Effector memory CD8-positive, alpha-beta T cell (primary cell): Measurements from ENCODE around the gene LRRC3C.
A peak's percentile ranks its signal among the peaks of the same experiment; 100 is the strongest.

Source experiments
- ATAC-seq: fragments of 150-1000 bp; cut with Tn5 transposase; replicated peaks from 2 replicates; pipeline ENCODE4 v1.10.0; 2021; ENCODE audit warnings: mild to moderate bottlenecking, moderate library complexity
- DNase-seq, 3 experiments: peaks; one replicate each; pipeline ENCODE4 v3.0.0; 2021
- H3K27ac Mint-ChIP-seq, 2 donors: one replicate each; pipeline ENCODE4 v1.8.0; 2022; ENCODE audit warnings: mild to moderate bottlenecking in 2 of 2, mixed read lengths in 2 of 2, moderate library complexity in 2 of 2
- H3K27me3 Mint-ChIP-seq, 2 donors: one replicate each; pipeline ENCODE4 v1.8.0; 2022; ENCODE audit warnings: mixed read lengths in 2 of 2
- H3K36me3 Mint-ChIP-seq: one replicate; pipeline ENCODE4 v1.8.0; 2022; ENCODE audit warnings: mild to moderate bottlenecking, moderate library complexity, mixed read lengths; ENCODE audit not compliant: insufficient read depth
- H3K4me1 Mint-ChIP-seq, 2 donors: one replicate each; pipeline ENCODE4 v1.8.0; 2022; ENCODE audit warnings: low read depth in 2 of 2, mixed read lengths in 2 of 2
- H3K4me3 Mint-ChIP-seq, 2 donors: one replicate each; pipeline ENCODE4 v1.8.0; 2022; ENCODE audit warnings: mild to moderate bottlenecking in 2 of 2, mixed read lengths in 2 of 2, moderate library complexity in 2 of 2
- H3K9me3 Mint-ChIP-seq, 2 donors: one replicate each; pipeline ENCODE4 v1.8.0; 2022; ENCODE audit warnings: mixed read lengths in 2 of 2

Gene LRRC3C

GRCh38 chr17:39927929-39928857 lies 661 bp downstream of the LRRC3C start:
- Mint-ChIP-seq H3K9me3 (no peaks in the 10 kb centered on the region), H3K4me3 (peak overlapping the region; percentile 87 to 92), H3K27me3 (no peaks in the 10 kb centered on the region), H3K4me1 (peaks cover 40% of the 10 kb centered on the region in 2 donors), H3K36me3 (peaks cover 36% of the 10 kb centered on the region), H3K27ac (peak overlapping the region; percentile 75 to 97)
- ATAC-seq (no peak), DNase-seq (no peak)

GRCh38 chr17:39928858-39929645 lies 1.5 kb downstream of the LRRC3C start:
- ATAC-seq = no peak
- no peaks in the 10 kb centered on the region for H3K27me3 Mint-ChIP-seq
- DNase-seq = no peak
- H3K4me1 Mint-ChIP-seq = peaks cover 34 to 36% of the 10 kb centered on the region in 2 donors
- H3K36me3 Mint-ChIP-seq = peaks cover 30% of the 10 kb centered on the region
- H3K4me3 Mint-ChIP-seq = no peak overlapping the region
- H3K9me3 Mint-ChIP-seq = no peaks in the 10 kb centered on the region
- H3K27ac Mint-ChIP-seq = no peak overlapping the region

- Mint-ChIP-seq H3K36me3 (peaks cover 23% of the 10 kb centered on the region), H3K27me3 (no peaks in the 10 kb centered on the region), H3K9me3 (no peaks in the 10 kb centered on the region), H3K4me3 (no peak overlapping the region), H3K27ac (no peak overlapping the region), H3K4me1 (peaks cover 26 to 28% of the 10 kb centered on the region in 2 donors)
- ATAC-seq (no peak), DNase-seq (no peak)
Measured at GRCh38 chr17:39929646-39930407, 2.3 kb downstream of the LRRC3C start.

GRCh38 chr17:39933912-39934311 lies 6.4 kb downstream of the LRRC3C start:
- H3K27ac Mint-ChIP-seq = no peak overlapping the region
- no peaks in the 10 kb centered on the region for H3K9me3 Mint-ChIP-seq
- peaks cover 2% of the 10 kb centered on the region for H3K36me3 Mint-ChIP-seq
- H3K4me3 Mint-ChIP-seq = no peak overlapping the region
- H3K27me3 Mint-ChIP-seq = no peaks in the 10 kb centered on the region
- ATAC-seq (no peak), DNase-seq (no peak)
- H3K4me1 Mint-ChIP-seq = no peaks in the 10 kb centered on the region

GRCh38 chr17:39934324-39934723 lies 6.8 kb downstream of the LRRC3C start:
- DNase-seq (no peak), ATAC-seq (no peak)
- Mint-ChIP-seq H3K27me3 (no peaks in the 10 kb centered on the region), H3K4me1 (peaks cover 0 to 2% of the 10 kb centered on the region in 2 donors), H3K4me3 (no peak overlapping the region), H3K36me3 (peaks cover 2% of the 10 kb centered on the region), H3K27ac (no peak overlapping the region), H3K9me3 (no peaks in the 10 kb centered on the region)

GRCh38 chr17:39935909-39936308 lies 8.4 kb downstream of the LRRC3C start:
- peaks cover 2% of the 10 kb centered on the region for H3K36me3 Mint-ChIP-seq

GRCh38 chr17:39937447-39937846 lies 9.9 kb downstream of the LRRC3C start:
- no peak overlapping the region for H3K27ac Mint-ChIP-seq
- H3K36me3 Mint-ChIP-seq = peaks cover 2% of the 10 kb centered on the region

More at GRCh38 chr17:39935909-39936308, 8.4 kb downstream of the LRRC3C start:
- Mint-ChIP-seq H3K4me1 (peaks cover 0 to 7% of the 10 kb centered on the region in 2 donors), H3K27ac (no peak overlapping the region), H3K4me3 (no peak overlapping the region), H3K9me3 (no peaks in the 10 kb centered on the region), H3K27me3 (no peaks in the 10 kb centered on the region)
- ATAC-seq = no peak
- DNase-seq = no peak

GRCh38 chr17:39938140-39938869 lies 10.8 kb downstream of the LRRC3C start:
- no peak for DNase-seq
- H3K4me1 Mint-ChIP-seq = peaks cover 0 to 7% of the 10 kb centered on the region in 2 donors
- peaks cover 5 to 15% of the 10 kb centered on the region in 2 donors for H3K27me3 Mint-ChIP-seq
- H3K36me3 Mint-ChIP-seq = peaks cover 2% of the 10 kb centered on the region
- no peak for ATAC-seq
- no peak overlapping the region for H3K27ac Mint-ChIP-seq
- no peak overlapping the region for H3K4me3 Mint-ChIP-seq
- H3K9me3 Mint-ChIP-seq = no peaks in the 10 kb centered on the region

More at GRCh38 chr17:39937447-39937846, 9.9 kb downstream of the LRRC3C start:
- Mint-ChIP-seq H3K9me3 (no peaks in the 10 kb centered on the region), H3K4me1 (peaks cover 0 to 7% of the 10 kb centered on the region in 2 donors), H3K27me3 (peaks cover 2 to 7% of the 10 kb centered on the region in 2 donors), H3K4me3 (no peak overlapping the region)
- ATAC-seq (no peak), DNase-seq (no peak)

- ATAC-seq (no peak), DNase-seq (no peak)
- Mint-ChIP-seq H3K4me3 (no peak overlapping the region), H3K27me3 (peaks cover 5 to 15% of the 10 kb centered on the region in 2 donors), H3K4me1 (peaks cover 0 to 7% of the 10 kb centered on the region in 2 donors), H3K27ac (no peak overlapping the region), H3K36me3 (peaks cover 2% of the 10 kb centered on the region), H3K9me3 (no peaks in the 10 kb centered on the region)
Measured at GRCh38 chr17:39939106-39939505, 11.6 kb downstream of the LRRC3C start.

- Mint-ChIP-seq H3K36me3 (peaks cover 2% of the 10 kb centered on the region), H3K27ac (no peak overlapping the region), H3K4me1 (peaks cover 0 to 7% of the 10 kb centered on the region in 2 donors), H3K9me3 (no peaks in the 10 kb centered on the region), H3K27me3 (peaks cover 5 to 15% of the 10 kb centered on the region in 2 donors), H3K4me3 (no peak overlapping the region)
- ATAC-seq = peak; percentile 60
- DNase-seq = no peak
Measured at GRCh38 chr17:39939588-39940419, 12.3 kb downstream of the LRRC3C start.

GRCh38 chr17:39943702-39944392 lies 16.3 kb downstream of the LRRC3C start:
- ATAC-seq = no peak
- Mint-ChIP-seq H3K36me3 (no peaks in the 10 kb centered on the region), H3K4me1 (peaks cover 0 to 7% of the 10 kb centered on the region in 2 donors), H3K9me3 (no peaks in the 10 kb centered on the region), H3K27ac (no peak overlapping the region), H3K27me3 (peaks cover 5 to 15% of the 10 kb centered on the region in 2 donors), H3K4me3 (no peak overlapping the region)
- no peak for DNase-seq
